Lung (tissue), 12 donors: Measurements from ENCODE around the gene UBA6. TPM values are rescaled to one million over a fixed set of nuclear protein-coding genes. Genes with fewer than 3 reads are reported as not detected.
A peak's percentile ranks its signal among the peaks of the same experiment; 100 is the strongest.

Source experiments
- ATAC-seq: fragments of 200-7000 bp; cut with Tn5 transposase; one replicate; pipeline ENCODE4 v1.9.1; 2020; ENCODE audit warnings: moderate number of reproducible peaks; ENCODE audit not compliant: insufficient read depth, low FRiP score
- DNase-seq, 3 donors: peaks; one replicate each; pipeline ENCODE4 v3.0.0-alpha.2; 2013 to 2017
- H3K27ac ChIP-seq, 2 donors: one replicate each; pipeline ENCODE4 v1.5.1; 2013; ENCODE audit warnings: mild to moderate bottlenecking in 2 of 2, moderate library complexity in 2 of 2, control low read depth in 1 of 2, inconsistent platforms in 1 of 2, low read depth in 1 of 2, low read length in 1 of 2
- H3K27me3 ChIP-seq, 3 donors: one replicate each; pipeline ENCODE4 v1.5.1; 2013; ENCODE audit warnings: low read length in 2 of 3; ENCODE audit not compliant: control insufficient read depth in 3 of 3, insufficient read depth in 3 of 3
- H3K36me3 ChIP-seq, 4 donors: one replicate each; pipeline ENCODE4 v1.5.1; 2013; ENCODE audit warnings: low read length in 4 of 4, mild to moderate bottlenecking in 1 of 4, moderate library complexity in 1 of 4; ENCODE audit not compliant: control insufficient read depth in 4 of 4, insufficient read depth in 4 of 4
- H3K4me1 ChIP-seq, 5 donors: one replicate each; pipeline ENCODE4 v1.5.1; 2013; ENCODE audit warnings: low read length in 5 of 5, mild to moderate bottlenecking in 2 of 5, moderate library complexity in 1 of 5; ENCODE audit not compliant: control insufficient read depth in 5 of 5, insufficient read depth in 5 of 5
- H3K4me3 ChIP-seq: one replicate; pipeline ENCODE4 v1.5.1; 2013; ENCODE audit warnings: mild to moderate bottlenecking, control low read depth, moderate library complexity
- H3K9ac ChIP-seq, 2 donors: one replicate each; pipeline ENCODE4 v1.5.1; 2013; ENCODE audit warnings: low read length in 2 of 2, control low read depth in 1 of 2; ENCODE audit not compliant: insufficient read depth in 1 of 2
- H3K9me3 ChIP-seq, 4 donors: one replicate each; pipeline ENCODE4 v1.5.1; 2013; ENCODE audit warnings: low read length in 3 of 4, mild to moderate bottlenecking in 1 of 4, moderate library complexity in 1 of 4; ENCODE audit not compliant: control insufficient read depth in 4 of 4, insufficient read depth in 3 of 4
- CTCF ChIP-seq: IDR thresholded peaks from 2 replicates; pipeline ENCODE4 v1.5.1; 2012; ENCODE audit warnings: mild to moderate bottlenecking; ENCODE audit errors: control extremely low read depth, extremely low read depth
- WGBS, 2 donors: extraction: QIAGEN DNeasy Blood & Tissue Kit; methylation state at CpG; one replicate each; pipeline ENCODE4 v1.1.7; 2013; 5-methylcytosine and 5-hydroxymethylcytosine counted together
- polyA plus RNA-seq, 2 donors: library from polyadenylated mRNA; stranded (reverse); fragments of 200-250 nt; gene quantifications; one replicate each; pipeline ENCODE4 v1.2.1, GENCODE V29; 2013
- total RNA-seq, 2 donors: library from RNA; depleted of rRNA in 1 of 2; stranded (reverse); fragments of >200 nt in 1 of 2; gene quantifications; one replicate each; pipeline ENCODE4 v1.2.1, GENCODE V29; 2014 to 2021
- donor health status: control.
- donor health status: control.
- donor health status: Bipolar disorder and iron deficiency.
- donor health status: healthy.
- donor health status: DM: yes; HTN: yes; CAD: no.

The UBA6 gene
- total and polyA plus RNA-seq, 4 donors: 6.4 to 67.0 (median 28.0) TPM

GRCh38 chr4:67576059-67576466 is 124.9 kb downstream of the UBA6 start:
- Histone ChIP-seq H3K4me3 (no peak overlapping the region), H3K4me1 (no peaks in the 10 kb centered on the region), H3K27me3 (no peaks in the 10 kb centered on the region), H3K36me3 (no peaks in the 10 kb centered on the region), H3K9ac (no peak overlapping the region), H3K9me3 (no peaks in the 10 kb centered on the region), H3K27ac (no peak overlapping the region)
- DNase-seq (no peak), ATAC-seq (no peak)
- 83 to 87% methylated on average over 4 of the region's 4 CpGs for WGBS, 2 donors
- no peak for TF ChIP-seq CTCF

GRCh38 chr4:67575232-67576058 is 125.5 kb downstream of the UBA6 start:
- H3K27me3 ChIP-seq: no peaks in the 10 kb centered on the region
- no peak overlapping the region for H3K4me3 ChIP-seq
- DNase-seq (peak in 2 of 3 donors; percentile 8 to 49), ATAC-seq (no peak)
- no peaks in the 10 kb centered on the region for H3K4me1 ChIP-seq
- H3K27ac ChIP-seq: no peak overlapping the region
- no peak overlapping the region for H3K9ac ChIP-seq
- H3K9me3 ChIP-seq: no peaks in the 10 kb centered on the region
- TF ChIP-seq CTCF: no peak
- WGBS, 2 donors: 50 to 54% methylated on average over 13 of the region's 13 CpGs
- H3K36me3 ChIP-seq: no peaks in the 10 kb centered on the region

- Histone ChIP-seq H3K27ac (no peak overlapping the region), H3K9ac (no peak overlapping the region), H3K36me3 (no peaks in the 10 kb centered on the region), H3K4me1 (no peaks in the 10 kb centered on the region), H3K4me3 (no peak overlapping the region), H3K27me3 (no peaks in the 10 kb centered on the region), H3K9me3 (no peaks in the 10 kb centered on the region)
- no peak for TF ChIP-seq CTCF
- ATAC-seq (no peak), DNase-seq (no peak)
Measured at GRCh38 chr4:67573193-67573592, 127.8 kb downstream of the UBA6 start.
